ENCODE measurements around the gene CCZ1B. TPM values are rescaled to one million over a fixed set of nuclear protein-coding genes. Genes with fewer than 3 reads are reported as not detected.
A peak's percentile ranks its signal among the peaks of the same experiment; 100 is the strongest.
"Not testable (repeated sequence)": the region's sequence is repeated elsewhere in the genome, so short reads cannot be mapped to it uniquely, and the experiment has no call there.

CCZ1B gene
- total RNA-seq, 4 donors from 2014 or later = 21.9 to 49.7 (median 33.9) TPM

DNA sequence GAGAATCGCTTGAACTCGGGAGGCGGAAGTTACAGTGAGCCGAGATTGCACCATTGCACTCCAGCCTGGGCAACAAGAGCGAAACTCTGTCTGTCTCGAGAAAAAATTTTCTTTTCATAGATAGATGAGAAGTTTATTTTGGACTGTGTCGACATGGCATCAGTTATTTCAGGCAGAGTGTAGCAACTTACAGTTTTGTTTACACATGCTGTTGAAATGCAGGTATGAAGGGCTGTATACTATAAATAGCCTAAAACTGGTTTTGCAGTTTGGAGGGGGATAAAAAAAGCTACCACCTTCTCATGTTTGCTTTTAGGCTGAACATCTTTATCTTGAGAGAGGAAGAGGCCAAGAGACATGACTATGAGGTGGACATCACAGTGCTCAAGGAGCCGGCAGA lies 28.0 kb downstream of the CCZ1B start:
- H3K4me3 ChIP-seq, ATAC-seq: not testable (repeated sequence)

DNA sequence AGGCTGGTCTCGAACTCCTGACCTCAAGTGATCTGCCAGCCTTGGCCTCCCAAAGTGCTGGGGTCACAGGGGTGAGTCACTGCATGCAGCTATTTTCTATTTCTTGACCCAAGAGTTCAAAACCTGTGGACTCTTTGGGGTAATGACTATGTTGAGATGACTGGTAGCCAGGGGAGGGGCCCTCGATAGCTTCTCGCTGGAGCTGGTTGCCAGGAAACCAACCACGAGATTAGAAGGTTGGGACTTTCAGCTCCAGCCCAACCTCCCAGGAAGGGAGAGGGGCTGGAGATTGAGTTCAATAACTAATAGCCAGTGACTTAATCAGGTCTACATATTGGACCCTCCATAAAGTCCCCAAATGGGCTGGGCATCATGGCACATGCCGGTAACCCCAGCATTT lies 28.9 kb downstream of the CCZ1B start:
- not testable (repeated sequence) for H3K4me1 ChIP-seq, H3K27ac ChIP-seq, H3K4me3 ChIP-seq, H3K27me3 ChIP-seq, H3K9me3 ChIP-seq, ATAC-seq, H3K36me3 ChIP-seq
- 100% methylated on average over 1 of the region's 5 CpGs; no CpG with 5 or more reads in 1 of the 2 donors for WGBS, 2 donors (ENCODE audit: low coverage in 1 of 2)

More for the DNA sequence above, 28.0 kb downstream of the CCZ1B start:
- H3K27me3 ChIP-seq, H3K9me3 ChIP-seq, H3K4me1 ChIP-seq, H3K36me3 ChIP-seq, H3K27ac ChIP-seq: not testable (repeated sequence)
- WGBS, 2 donors (ENCODE audit: low coverage in 1 of 2) = no CpG with 5 or more reads among the region's 8 CpGs

DNA sequence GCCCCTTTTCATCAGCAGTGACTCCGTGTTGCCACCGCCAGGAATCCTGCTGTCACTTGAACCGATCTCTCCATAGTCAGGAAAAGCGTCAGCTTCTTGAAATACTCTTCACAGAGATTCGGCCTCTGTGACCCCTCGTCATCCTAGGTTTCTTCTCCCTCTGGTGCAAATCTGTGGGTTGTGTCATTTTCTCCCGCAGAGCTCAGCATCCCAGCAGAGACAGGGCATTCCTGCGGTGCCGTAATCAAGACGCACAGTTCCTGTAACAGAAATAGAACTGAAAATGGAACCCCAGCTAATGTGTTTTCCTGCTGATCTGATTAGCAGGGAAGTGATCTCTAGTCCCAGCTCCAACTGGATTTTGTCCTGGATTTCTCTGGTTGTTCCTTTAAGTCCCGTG lies 31.8 kb downstream of the CCZ1B start:
- not testable (repeated sequence) for H3K36me3 ChIP-seq, ATAC-seq, H3K27me3 ChIP-seq, H3K4me1 ChIP-seq, H3K4me3 ChIP-seq, H3K27ac ChIP-seq, H3K9me3 ChIP-seq
- no CpG with 5 or more reads among the region's 11 CpGs for WGBS, 2 donors (ENCODE audit: low coverage in 1 of 2)

DNA sequence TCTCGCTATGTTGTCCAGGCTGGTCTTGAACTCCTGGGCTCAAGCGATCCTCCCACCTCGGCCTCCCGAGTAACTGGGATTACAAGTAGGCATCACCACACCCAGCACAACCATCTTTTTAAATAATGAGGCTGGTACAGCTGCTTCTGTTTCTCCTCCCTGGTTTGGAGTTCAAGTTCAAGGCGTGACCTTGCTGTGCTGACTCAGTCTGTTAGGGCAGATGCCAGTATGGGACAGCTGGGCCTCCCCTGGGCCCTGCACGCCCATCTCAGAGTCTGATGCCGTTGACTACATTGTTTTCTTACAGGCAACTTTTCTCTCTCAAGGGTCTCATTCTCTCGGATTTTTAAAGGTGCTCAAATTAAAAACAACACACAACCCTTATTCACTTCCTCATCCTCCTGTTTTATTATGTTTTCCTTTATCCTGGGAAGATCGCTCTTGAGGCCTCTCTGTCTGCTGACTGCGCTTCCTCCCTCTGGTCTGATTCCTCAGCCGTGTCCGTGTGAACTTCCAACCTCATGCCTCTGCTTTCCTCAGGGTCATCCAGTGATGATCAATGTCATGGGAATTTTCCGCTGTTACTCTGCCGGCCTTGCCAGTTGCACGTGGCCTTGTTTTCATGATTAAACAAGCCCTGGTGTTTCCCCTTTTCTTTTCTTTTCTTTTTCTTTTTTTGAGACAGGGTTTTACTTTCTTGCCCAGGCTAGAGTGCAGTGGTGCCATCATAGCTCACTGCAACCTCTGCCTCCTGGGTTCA lies 33.8 kb downstream of the CCZ1B start:
- H3K9me3 ChIP-seq, H3K4me3 ChIP-seq, H3K4me1 ChIP-seq, H3K27ac ChIP-seq, H3K27me3 ChIP-seq, H3K36me3 ChIP-seq: not testable (repeated sequence)
- no CpG with 5 or more reads among the region's 15 CpGs for WGBS, 2 donors (ENCODE audit: low coverage in 1 of 2)
- ATAC-seq = peak; percentile 67

DNA sequence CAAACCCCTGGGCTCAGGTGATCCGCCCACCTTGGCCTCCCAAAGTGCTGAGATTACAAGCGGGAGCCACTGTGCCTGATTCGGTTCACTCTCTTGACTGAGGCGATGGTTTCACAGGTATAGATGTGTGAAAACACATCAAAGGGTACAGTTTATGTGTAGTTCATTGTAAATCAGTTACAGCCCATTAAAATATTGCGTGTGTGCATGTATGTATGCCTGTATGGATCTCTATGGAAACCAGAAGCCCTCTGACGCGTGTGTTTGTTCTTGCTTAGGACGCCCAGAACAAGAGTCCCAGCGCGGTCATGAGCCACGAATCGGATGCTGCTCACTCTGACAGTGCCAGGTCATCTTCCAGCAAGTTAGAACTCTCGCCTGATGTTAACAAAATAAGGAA lies 36.7 kb downstream of the CCZ1B start:
- not testable (repeated sequence) for H3K36me3 ChIP-seq, H3K4me1 ChIP-seq, H3K27me3 ChIP-seq, H3K4me3 ChIP-seq, ATAC-seq, H3K27ac ChIP-seq, H3K9me3 ChIP-seq
- no CpG with 5 or more reads among the region's 13 CpGs for WGBS, 2 donors (ENCODE audit: low coverage in 1 of 2)

DNA sequence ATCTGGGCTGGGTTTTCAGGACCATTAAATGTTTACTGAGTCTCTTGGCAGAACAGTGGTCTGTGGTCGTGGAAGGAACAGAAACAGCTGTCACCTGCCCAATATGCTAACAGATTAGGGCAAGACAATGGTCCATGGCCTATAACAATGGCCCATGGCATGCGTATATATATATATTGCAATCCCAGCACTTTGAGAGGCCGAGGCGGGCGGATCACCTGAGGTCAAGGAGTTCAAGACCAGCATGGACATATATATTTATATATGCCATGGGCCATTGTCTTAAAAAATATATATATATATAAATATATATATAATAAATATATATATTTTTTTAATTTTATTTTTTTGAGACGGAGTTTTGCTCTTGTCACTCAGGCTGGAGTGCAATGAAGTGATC lies 44.5 kb downstream of the CCZ1B start:
- H3K9me3 ChIP-seq, H3K27ac ChIP-seq, ATAC-seq, H3K4me1 ChIP-seq, H3K4me3 ChIP-seq, H3K36me3 ChIP-seq, H3K27me3 ChIP-seq: not testable (repeated sequence)
- 90% methylated on average over 4 of the region's 6 CpGs; no CpG with 5 or more reads in 1 of the 2 donors for WGBS, 2 donors (ENCODE audit: low coverage in 1 of 2)

DNA sequence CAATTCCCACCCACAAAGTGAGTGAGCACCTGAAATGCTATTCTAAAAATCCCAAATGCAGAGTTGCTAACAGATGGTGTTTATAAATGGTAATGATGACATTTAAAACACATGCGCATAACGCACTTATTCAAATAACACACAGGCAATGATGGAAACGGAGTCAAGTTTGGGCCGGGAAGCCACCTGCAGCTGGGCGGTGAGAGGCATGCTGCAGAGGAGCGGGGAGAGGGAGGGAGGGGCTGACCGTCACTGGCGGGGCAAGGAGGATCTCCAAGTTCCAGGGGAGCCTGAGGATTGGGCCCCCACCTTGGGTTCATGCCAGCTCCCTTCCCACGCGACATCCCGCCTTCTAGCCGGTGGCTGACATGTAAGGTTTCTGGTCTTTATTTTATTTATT lies 64.9 kb downstream of the CCZ1B start:
- H3K27ac ChIP-seq, H3K9me3 ChIP-seq, H3K4me1 ChIP-seq, H3K36me3 ChIP-seq, ATAC-seq, H3K4me3 ChIP-seq, H3K27me3 ChIP-seq: not testable (repeated sequence)
- no CpG with 5 or more reads among the region's 12 CpGs for WGBS, 2 donors (ENCODE audit: low coverage in 1 of 2)

DNA sequence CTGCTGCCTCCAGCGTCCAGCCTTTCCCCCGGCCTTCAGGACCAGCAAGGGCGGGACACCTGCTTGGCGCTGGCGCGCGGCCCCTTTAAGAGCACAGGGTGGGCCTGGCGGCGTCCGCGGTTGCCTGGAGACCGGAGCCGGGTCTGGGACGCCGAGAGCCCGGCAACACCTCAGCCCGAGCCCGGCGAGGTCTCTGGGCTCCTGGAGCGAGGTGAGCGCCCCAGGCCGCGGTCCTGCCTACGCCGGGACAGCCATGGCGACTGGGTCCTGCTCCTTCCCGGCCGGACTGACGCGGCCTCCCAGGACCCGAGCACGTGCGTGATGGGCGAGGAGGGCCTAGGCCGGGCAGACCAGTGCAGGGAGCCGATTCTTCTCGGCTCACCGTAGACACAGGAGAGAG lies 72.1 kb downstream of the CCZ1B start, which contains the start of gene RSPH10B2:
TSS of gene RSPH10B2 (plus strand) at position 140 of the 400 bp plus-strand sequence. CDS start 3,575 bp downstream, outside the sequence.
- not testable (repeated sequence) for H3K27ac ChIP-seq, H3K9me3 ChIP-seq, H3K4me3 ChIP-seq, H3K36me3 ChIP-seq, H3K27me3 ChIP-seq, H3K4me1 ChIP-seq
- peak; percentile 28 for ATAC-seq
- no CpG with 5 or more reads among the region's 38 CpGs for WGBS, 2 donors (ENCODE audit: low coverage in 1 of 2)

DNA sequence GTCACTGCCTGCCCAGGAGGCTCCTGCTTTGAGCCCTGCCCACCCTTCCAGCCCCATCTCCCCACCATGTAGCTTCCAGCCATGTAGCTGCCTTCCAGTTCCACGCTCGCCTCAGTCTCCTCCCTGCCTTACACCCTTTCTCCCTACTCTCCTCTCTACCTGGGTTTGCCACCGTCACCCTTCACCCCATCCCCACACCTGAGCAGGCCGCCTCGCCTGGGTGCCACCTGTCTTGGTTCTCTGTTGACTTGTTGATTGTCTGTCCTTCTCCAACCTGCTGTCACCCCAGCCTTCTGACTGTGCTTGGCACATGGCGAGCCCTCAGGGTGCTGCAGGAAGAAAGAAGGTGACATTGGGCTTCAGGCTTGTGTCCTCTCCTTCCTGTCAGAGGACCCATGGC lies 75.9 kb downstream of the CCZ1B start:
- H3K27me3 ChIP-seq, H3K27ac ChIP-seq, ATAC-seq, H3K4me1 ChIP-seq, H3K4me3 ChIP-seq, H3K9me3 ChIP-seq: not testable (repeated sequence)
- H3K36me3 ChIP-seq = peaks cover 0 to 19% of the 10 kb centered on the region in 2 donors
- WGBS, 2 donors (ENCODE audit: low coverage in 1 of 2) = 92 to 93% methylated on average over 3 of the region's 6 CpGs

DNA sequence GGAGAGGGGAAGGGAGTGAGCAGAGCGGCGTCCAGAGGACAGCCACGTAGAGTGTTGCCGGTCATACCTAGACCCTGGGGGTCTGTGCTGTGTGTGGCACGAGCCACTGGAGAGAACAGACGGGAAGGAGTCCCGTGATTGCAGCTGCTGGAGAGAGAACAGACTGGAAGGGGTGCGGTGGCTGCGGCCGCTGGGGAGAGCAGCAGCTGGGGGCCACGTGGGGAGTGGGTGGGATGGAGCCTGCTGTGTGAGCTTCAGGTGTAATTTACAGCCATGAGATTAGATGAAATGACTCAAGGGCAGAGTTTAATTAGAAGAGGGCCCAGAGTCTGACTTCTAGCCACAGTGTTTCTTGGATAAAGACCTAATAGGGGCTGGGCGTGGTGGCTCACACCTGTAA lies 76.7 kb downstream of the CCZ1B start:
- WGBS, 2 donors (ENCODE audit: low coverage in 1 of 2) = 83% methylated on average over 2 of the region's 12 CpGs; no CpG with 5 or more reads in 1 of the 2 donors
- peaks cover 0 to 19% of the 10 kb centered on the region in 2 donors for H3K36me3 ChIP-seq
- not testable (repeated sequence) for H3K9me3 ChIP-seq, H3K4me3 ChIP-seq, H3K27ac ChIP-seq, H3K27me3 ChIP-seq, H3K4me1 ChIP-seq
- ATAC-seq = peak; percentile 30

Other genes starting within 250 kb of the CCZ1B start
- 10 to 100 TPM; 54.6 to 63.8 (median 58.8) TPM for gene ZDHHC4, start 248.8 kb downstream of the CCZ1B start, total RNA-seq
- gene INTS15, start 236.3 kb downstream of the CCZ1B start, total RNA-seq = 10 to 100 TPM; 25.6 to 34.5 (median 32.5) TPM
- gene ZNF853, start 210.7 kb downstream of the CCZ1B start, total RNA-seq = 10 to 100 TPM; 12.9 to 32.3 (median 19.4) TPM
- 10 to 100 TPM; 21.9 to 32.8 (median 26.0) TPM for gene ZNF316, start 189.0 kb downstream of the CCZ1B start, total RNA-seq
- 10 to 100 TPM; 22.4 to 33.9 (median 24.5) TPM for gene ZNF12, start 119.3 kb downstream of the CCZ1B start, total RNA-seq
- gene RSPH10B2, start 72.2 kb downstream of the CCZ1B start, total RNA-seq = under 1 TPM in 1 of 4 donors, not detected in 3; 0.15 TPM

Measured in gastroesophageal sphincter (tissue), 4 donors.